Hematopoietic multipotent progenitor cell (in vitro differentiated cells): ENCODE results near the gene ZNF438. TPM values are rescaled to one million over a fixed set of nuclear protein-coding genes. Genes with fewer than 3 reads are reported as not detected.
"Not testable (repeated sequence)": the region's sequence is repeated elsewhere in the genome, so short reads cannot be mapped to it uniquely, and the experiment has no call there.

Source experiments
- DNase-seq, 3 donors: peaks; one replicate each; pipeline ENCODE4 v3.0.0-alpha.2; 2011 to 2015; ENCODE audit warnings: low read depth in 2 of 3, low spot score in 2 of 3
- total RNA-seq: library from RNA; depleted of rRNA; stranded (reverse); fragments of >200 nt; gene quantifications from one replicate; pipeline ENCODE4 v1.2.3, GENCODE V29; 2012

ZNF438 gene, protein sequence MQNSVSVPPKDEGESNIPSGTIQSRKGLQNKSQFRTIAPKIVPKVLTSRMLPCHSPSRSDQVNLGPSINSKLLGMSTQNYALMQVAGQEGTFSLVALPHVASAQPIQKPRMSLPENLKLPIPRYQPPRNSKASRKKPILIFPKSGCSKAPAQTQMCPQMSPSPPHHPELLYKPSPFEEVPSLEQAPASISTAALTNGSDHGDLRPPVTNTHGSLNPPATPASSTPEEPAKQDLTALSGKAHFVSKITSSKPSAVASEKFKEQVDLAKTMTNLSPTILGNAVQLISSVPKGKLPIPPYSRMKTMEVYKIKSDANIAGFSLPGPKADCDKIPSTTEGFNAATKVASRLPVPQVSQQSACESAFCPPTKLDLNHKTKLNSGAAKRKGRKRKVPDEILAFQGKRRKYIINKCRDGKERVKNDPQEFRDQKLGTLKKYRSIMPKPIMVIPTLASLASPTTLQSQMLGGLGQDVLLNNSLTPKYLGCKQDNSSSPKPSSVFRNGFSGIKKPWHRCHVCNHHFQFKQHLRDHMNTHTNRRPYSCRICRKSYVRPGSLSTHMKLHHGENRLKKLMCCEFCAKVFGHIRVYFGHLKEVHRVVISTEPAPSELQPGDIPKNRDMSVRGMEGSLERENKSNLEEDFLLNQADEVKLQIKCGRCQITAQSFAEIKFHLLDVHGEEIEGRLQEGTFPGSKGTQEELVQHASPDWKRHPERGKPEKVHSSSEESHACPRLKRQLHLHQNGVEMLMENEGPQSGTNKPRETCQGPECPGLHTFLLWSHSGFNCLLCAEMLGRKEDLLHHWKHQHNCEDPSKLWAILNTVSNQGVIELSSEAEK
- 4.3 TPM for total RNA-seq

DNA sequence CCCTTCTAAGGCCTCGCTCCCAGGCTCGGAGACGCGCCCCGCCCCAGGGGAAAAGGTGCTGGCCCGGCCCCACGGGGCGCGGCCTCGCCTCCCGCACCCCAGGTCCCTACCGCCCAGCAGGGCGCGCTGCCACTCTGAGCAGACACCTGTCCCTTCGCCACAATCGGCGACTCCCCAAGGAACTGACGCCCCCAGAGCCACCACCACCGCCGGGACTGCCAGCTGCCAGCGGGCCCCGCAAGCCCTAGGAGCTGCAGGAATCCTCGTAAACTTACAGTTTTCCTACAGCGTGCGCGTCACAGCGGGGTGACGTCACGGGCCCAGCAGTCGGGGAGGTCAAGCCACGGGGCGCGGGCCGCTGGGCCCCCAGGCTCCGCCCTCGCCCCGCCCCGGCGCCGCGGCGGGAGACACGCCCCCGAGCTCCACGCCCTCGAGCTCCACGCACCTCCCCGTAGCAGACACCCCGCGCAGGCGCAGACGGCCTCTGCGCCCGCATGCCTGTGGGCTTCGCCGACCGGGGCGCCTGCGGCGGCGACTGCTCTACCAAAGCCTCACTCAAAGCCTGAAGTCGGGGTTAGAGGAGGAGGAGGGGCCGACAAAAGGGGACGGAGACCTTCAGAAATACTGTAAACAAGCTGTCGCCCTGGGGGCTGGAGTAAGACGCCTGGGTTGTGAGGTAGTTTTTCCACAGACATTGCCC lies at the start of gene ZNF438:
ZNF438 (minus strand) TSS at position 308 of the 700 bp plus-strand sequence. CDS start 154,831 bp downstream, outside the sequence.
- DNase-seq, result peak; percentile 94 to 98 (median 96)

DNA sequence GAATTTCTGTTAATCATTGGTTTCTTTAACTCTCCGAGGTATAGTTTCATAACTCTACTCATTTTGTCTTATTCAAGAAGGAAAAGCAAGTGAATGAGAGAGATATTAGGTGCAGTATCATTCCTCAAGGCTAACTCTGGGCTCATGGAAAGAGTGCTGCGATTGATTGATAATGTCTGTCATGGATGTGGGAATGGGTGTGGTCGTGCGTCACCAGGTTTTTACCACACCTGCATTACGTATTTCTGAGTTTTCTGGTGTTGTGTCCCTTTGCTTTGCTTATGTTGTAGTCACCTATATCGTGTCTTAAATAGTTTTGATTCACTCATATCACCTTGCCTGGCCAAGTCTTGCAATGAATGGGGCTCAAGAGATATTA lies 44.9 kb upstream of the ZNF438 start:
- DNase-seq, result no peak

DNA sequence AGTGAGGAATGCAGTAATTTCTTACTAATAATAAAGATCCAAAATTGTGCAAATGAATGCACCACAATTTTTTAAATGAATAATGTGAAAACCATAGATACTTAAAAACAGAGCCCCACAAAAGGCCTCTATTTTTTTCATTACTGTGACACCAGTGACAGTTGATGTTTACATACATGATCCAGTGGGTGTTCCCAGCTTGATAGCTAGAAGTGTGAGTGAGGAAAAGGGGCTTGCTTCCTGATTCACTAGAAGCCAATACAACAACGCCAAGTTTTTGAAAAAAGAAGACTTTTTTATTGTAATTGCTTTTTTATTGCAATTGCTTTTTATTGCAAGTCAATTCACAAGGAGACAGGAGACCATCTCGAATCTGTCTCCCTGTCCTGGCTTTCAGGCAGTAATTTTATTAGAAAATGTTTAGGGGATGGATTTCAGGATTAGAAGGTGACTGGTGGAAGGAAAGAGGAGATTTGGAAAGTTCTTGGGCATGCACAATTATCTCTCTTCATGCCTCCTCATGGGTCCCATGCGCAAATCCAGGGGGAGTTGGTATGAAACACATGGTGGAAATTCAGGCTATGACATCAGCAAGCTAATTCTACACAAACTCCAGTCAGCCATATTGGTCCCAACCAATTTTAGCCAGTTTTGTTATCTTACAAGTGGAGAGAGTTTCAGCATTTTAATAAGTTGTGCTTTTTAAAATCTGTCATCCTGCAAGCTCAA lies 44.4 kb upstream of the ZNF438 start:
- DNase-seq, result no peak

DNA sequence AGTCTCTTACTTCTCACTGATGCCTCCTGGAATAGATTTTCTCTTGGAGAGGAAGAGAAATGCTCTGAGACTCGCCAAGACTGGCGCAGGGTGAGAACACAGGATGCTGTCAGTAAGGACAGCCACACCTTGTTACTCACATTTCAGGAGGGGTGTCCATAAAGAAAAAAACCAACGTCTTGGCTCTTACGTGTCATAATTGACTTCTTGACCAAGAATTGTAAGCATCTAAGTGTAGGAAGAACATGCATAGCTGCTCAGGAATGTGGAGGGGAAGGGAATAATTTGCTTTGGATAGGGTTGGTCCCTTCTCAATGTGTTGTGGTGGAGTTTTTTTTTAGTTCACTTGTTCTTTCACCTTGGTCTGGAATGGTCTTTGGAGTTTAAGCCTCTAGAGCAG lies 43.8 kb upstream of the ZNF438 start:
- no peak for DNase-seq

DNA sequence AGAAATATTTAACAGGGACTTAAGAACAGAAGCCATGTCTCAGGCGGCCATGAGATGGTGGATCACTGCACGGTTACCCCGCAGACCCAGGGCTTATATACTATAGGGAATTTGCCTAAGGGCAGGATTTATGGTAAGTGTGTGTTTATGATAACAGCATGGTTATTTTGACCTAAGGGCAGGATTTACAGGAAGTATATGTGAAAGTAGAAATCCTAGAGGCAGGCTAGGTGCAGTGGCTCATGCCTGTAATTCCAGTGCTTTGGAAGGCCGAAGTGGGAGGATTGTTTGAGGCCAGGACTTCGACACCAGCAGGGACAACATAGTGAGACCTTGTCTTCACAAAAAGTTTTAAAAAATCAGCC lies 43.0 kb upstream of the ZNF438 start:
- DNase-seq, result no peak

DNA sequence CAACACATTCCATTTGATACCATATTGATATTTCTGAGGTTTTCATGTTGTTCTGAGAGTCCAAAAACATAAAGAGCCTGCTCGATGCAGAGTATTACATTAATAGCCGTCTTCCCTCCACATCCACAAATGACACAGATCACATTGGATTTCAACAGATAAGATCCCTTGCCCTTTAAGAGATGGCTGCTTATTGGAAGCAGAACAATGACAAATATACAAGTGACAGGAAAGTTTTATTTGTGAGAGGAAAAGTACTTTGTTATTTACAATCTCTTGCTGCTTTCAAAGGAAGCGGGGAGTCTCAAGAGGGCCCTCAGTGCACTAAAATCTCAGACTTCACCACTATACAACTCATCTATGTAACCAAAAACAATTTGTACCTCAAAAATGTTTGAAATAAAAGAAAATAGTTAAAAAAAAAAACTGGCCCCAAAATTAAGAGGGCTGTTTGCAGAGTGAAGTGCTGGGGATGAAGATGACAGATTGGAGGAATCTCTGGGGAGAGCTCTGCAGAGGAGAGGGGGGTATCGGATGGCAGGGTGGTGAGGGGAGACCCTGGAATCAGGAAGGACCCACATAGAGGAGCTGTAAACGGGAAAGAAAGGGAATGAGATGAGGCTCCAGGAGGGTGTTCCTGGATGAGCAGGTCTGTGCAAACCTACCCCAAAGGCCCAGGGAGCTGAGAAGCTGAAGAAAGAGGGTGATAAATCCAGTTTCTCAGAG lies 42.5 kb upstream of the ZNF438 start:
- DNase-seq, result no peak

DNA sequence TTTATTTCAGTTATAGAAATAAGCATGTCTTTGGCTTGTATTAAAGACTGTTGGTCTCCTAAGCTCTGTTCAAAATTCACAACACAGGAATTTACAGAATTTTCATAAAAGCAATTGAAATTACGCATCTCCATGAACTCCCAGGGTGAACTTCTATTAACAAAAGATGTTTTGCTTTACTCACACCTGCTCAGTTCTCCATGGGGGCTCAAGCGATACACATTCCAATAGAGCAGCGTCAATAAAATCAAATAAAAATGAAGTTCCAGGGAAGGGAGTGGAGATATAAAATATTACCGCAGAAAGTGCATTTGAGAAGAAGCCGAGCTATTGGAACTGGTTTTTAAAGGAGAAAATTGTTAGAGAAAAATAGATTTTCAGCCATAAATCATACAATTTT lies 41.5 kb upstream of the ZNF438 start:
- DNase-seq, result no peak

DNA sequence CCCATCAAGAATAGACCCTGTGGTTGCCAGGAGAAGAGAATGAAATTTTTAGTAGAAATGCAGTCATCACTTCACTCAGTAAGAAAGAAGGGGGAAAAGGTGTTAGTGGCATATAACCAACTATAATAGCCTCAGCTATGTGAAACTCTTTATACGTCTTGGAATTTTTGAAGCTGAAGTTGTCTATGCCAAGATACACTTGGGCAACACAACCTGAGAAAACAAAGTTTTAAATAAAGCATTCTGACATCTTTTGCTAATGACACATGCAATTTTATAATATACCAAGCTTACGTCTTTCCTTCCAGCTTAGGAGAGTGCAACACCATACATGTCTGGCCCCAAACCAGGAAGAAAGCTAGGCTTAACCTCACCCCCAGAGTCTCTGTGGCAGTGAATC lies 40.8 kb upstream of the ZNF438 start:
- DNase-seq, result no peak

DNA sequence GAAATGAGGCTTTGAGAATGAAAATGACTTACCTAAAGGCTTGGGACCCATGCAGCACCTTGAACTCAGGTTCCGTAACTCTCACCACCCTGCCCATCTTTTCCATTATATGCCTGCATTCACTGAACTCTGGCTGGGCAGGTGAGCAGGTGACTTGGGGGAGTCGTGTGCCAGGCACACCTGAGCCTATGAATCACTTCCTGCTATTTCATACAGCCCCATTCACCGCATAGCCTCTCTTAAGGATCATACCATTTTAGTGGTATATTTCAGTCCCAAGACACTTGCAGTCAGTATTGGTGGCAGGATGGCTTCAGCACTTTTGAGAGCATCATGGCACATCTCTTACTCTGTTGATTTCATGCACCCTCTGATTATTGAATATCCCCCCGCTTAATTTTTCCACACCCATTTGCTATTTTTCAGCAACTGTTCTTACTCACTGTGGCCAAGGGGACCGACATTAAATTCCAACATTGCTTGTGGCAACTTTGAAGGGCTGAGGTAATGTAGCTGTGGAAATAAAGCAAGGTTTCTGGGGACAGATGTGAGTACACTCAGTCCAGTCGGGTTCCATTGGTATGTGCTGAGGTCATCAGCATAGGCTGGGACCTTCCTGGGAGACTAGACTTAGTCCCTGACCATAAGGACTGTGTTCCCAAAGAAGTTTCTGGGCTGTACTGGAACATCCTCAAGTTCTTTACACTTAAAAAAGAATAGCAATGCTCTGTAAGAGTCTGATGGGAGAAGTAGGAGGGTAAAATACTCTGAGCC lies 39.8 kb upstream of the ZNF438 start:
- no peak for DNase-seq

DNA sequence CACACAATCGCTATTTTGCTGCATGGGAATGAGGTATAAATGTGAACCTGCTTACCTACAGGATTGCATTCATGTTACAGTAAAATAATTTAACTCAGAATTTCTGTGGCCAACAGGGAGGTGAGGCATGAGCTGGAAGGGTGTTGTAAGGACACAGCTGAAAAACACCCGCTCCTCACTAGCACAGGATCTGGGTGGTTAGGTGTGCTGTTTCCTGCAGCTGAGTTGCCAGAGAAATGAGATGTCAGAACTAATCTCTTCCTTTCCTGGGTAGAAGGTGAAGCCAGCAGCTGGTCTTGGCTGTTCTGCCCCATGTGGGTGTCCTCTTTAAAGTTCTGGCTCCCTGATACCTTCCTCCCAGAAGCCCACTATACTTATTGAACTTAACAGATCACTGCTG lies 39.0 kb upstream of the ZNF438 start:
- DNase-seq, result no peak

DNA sequence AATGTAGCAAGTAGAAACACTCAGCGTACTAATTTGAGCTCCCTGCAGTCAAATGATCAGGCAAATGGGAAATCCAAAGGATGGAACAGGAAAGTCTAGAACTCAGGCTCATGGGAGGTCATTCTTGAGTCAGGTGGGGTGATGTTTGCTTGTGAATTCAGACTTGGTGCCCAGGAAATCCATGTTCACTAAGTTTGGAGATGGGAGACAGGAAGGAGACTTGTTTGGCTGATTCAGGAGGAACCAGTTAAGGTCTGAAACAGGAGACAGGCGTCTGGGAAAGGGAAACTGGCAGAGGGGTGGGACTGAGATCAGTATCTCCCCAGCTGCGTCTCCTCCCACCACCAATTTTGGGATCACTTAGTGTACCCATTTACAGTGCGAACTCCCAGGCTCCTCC lies 38.4 kb upstream of the ZNF438 start:
- no peak for DNase-seq

DNA sequence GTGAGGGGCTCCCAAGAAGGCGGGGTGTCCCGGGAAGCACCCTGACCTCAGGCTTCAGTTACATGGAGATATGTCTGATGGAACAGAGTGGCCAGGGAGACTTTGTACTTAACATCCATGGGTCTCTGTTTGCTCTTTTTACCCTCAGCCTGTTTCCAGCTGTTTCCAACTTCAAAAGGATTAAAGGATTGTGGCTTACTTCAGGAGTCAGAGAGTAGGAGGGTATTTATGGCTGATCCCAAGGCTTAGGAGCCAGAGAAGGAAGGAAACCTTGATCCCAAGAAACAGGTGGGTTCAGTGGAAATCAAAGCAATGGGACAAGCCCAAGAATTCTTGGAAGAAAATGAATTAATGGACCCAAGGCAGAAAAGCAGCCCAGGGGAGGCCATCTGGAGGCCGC lies 37.7 kb upstream of the ZNF438 start:
- DNase-seq, result no peak

DNA sequence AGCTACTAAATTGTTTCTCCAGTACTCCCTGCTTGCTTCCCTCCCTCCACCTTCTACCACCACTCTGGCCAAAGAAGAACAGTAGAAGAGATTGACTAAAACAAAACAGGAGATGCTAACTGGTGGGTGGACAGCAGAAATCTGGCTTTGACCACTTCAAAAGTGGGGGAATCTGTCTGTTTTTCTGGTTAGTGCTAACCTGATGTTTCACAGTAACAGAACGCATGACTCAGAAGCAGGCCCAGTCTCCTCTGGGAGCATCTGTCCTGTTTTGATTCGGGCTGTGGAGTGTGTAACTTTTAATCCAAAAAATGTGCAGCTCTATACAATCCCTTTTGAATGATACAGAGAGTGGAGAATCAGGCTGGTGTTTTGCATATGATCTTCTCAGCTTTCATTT lies 32.7 kb upstream of the ZNF438 start:
- no peak for DNase-seq

DNA sequence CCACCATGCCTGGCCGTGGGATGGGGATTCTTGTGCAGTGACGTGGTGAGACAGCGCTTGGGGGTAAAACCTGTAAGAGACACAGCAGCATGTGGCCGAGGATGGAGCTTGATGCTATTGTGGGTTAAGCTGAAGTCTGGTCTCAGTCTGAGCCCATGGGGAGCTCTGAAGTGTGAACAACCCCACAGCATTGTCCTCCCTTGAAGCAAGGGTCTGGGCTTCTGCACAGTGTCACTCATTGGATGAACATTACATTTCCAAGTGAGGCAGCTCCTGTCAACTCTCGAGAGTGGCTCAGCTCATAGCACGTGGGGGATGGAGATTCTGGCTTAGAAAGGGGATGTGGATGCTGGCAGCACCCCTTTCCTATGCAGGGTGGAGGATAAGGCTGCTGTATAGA lies 32.2 kb upstream of the ZNF438 start:
- DNase-seq, result no peak

DNA sequence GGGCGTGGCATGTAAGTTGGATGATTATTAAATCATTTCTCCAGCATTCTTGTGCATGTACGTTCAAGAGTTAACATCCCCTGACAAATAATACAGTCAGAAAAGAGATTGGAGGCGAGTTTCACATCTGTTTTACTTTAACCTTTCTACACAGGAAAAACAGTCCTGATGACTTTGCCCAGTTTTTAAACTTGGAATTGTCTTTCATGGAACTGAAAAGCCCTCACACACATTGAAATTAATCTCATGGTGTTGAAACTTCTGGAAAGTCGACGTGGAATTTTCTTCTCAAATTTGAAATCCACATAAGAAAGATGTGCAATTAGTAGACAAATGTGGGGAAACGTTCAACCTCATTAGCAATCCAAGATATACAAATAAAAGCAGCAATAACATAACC lies 31.2 kb upstream of the ZNF438 start:
- no peak for DNase-seq

DNA sequence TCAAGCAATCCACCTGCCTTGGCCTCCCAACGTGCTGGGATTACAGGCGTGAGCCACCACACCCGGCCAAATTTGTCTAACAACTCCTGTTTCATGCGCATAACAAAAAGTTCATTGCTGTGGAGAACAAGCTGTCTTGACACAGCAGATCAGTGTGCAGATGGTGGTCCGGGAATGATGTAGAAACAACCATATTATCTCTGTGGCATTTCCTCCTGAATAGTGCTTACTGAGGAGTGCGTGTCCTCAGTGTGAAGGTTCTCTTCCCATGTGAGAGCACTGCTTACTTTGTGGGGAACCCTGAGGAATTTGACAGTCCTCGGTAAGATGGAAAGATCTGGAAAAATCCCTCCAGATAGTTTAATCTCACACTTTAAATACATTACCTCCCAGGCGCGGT lies 30.3 kb upstream of the ZNF438 start:
- no peak for DNase-seq

DNA sequence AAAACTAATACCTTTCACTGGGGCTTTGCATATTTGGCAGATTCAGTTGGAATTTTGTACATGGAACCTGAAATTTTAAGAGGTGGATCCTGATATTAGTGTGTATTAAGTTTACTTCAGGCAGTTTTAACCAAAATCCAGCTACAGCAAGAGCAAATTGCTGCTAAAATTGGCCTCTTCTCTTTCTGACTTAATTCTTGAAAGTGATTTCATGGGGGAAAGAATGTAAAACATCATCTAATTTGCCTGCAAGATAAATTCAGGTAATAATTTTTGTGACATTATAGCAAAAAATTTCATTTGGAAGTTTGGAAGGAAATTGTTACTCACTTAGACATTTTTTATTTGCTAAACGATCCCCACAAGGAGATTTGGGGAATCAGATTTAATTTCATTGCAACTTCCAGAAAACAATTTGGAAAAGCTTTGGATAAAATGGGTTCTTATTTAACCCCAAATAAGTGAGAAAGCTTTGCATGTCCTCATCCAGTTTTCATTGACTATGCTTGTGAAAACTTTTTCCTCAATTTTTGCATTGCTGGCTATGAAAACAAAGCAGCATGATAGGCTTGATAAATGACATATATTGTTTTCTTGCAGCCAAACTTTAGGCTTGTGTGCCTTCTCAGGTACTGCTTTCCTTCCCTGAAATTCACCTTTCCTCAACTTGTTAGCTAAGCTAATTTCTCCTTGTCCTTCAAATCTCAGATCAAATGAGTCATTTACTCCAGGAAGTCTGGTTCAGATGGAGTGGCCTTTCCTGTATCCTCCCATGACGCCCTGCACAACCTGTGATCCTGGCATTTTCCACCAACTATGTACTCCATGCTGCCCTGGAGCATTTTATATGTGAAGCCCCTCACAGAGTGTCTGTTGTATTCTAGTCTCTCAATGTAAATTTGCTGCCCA lies 27.4 kb upstream of the ZNF438 start:
- no peak for DNase-seq

DNA sequence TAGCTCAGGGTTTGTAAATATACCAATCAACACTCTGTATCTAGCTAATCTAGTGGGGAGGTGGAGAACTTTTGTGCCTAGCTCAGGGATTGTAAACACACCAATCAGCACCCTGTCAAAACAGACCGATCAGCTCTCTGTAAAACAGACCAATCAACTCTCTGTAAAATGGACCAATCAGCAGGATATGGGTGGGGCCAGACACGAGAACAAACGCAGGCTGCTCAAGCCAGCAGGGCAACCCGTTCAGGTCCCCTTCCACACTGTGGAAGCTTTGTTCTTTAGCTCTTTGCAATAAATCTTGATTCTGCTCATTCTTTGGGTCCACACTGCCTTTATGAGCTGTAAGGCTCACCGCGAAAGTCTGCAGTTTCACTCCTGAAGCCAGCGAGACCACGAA lies 25.0 kb upstream of the ZNF438 start:
- DNase-seq, result not testable (repeated sequence)
